Parathyroid adenoma (tissue), 2 donors: ENCODE data around the gene ANGPTL8.

Source experiments
- H2AFZ ChIP-seq: fragments of 300-600 bp; sonication (generic); one replicate; pipeline ENCODE4 v1.7.0; 2017; ENCODE audit warnings: antibody characterized with exemption, mild to moderate bottlenecking
- H3K27ac ChIP-seq: fragments of 300-600 bp; sonication (generic); one replicate; pipeline ENCODE4 v1.7.0; 2017
- H3K27me3 ChIP-seq: fragments of 300-600 bp; sonication (generic); one replicate; pipeline ENCODE4 v1.7.0; 2017; ENCODE audit warnings: low read length; ENCODE audit not compliant: control insufficient read depth, insufficient read depth
- H3K36me3 ChIP-seq: fragments of 300-600 bp; sonication (generic); one replicate; pipeline ENCODE4 v1.7.0; 2017; ENCODE audit warnings: low read length; ENCODE audit not compliant: control insufficient read depth, insufficient read depth
- H3K4me1 ChIP-seq: fragments of 300-600 bp; sonication (generic); one replicate; pipeline ENCODE4 v1.7.0; 2017; ENCODE audit warnings: control low read depth
- H3K4me2 ChIP-seq: fragments of 300-600 bp; sonication (generic); one replicate; pipeline ENCODE4 v1.7.0; 2017; ENCODE audit warnings: low read length
- H3K4me3 ChIP-seq: fragments of 300-600 bp; sonication (generic); one replicate; pipeline ENCODE4 v1.7.0; 2017; ENCODE audit warnings: low read depth, low read length
- H3K79me2 ChIP-seq: fragments of 300-600 bp; sonication (generic); one replicate; pipeline ENCODE4 v1.7.0; 2017; ENCODE audit warnings: control low read depth
- H3K9ac ChIP-seq: fragments of 300-600 bp; sonication (generic); one replicate; pipeline ENCODE4 v1.7.0; 2017; ENCODE audit warnings: mild to moderate bottlenecking
- H3K9me3 ChIP-seq: fragments of 300-600 bp; sonication (generic); one replicate; pipeline ENCODE4 v1.7.0; 2017; ENCODE audit warnings: low read length; ENCODE audit not compliant: control insufficient read depth
- CTCF ChIP-seq: fragments of 300-600 bp; sonication (generic); IDR thresholded peaks from one replicate; pipeline ENCODE4 v1.7.0; 2017; ENCODE audit warnings: antibody characterized with exemption, mild to moderate bottlenecking
- donor health status: primary hyperparathyroidism.

Gene ANGPTL8

GRCh38 chr19:11196406-11197287 lies 42.8 kb upstream of the ANGPTL8 start:
- Histone ChIP-seq H3K9ac (no peak overlapping the region), H3K9me3 (no peaks in the 10 kb centered on the region), H3K79me2 (no peaks in the 10 kb centered on the region), H3K27me3 (no peaks in the 10 kb centered on the region), H3K4me3 (peak overlapping the region; percentile 80), H3K27ac (peak overlapping the region; percentile 1), H3K36me3 (no peaks in the 10 kb centered on the region), H3K4me1 (peaks cover 3% of the 10 kb centered on the region), H2AFZ (peak overlapping the region; percentile 84), H3K4me2 (peak overlapping the region; percentile 91)
- TF ChIP-seq CTCF, result no peak

DNA sequence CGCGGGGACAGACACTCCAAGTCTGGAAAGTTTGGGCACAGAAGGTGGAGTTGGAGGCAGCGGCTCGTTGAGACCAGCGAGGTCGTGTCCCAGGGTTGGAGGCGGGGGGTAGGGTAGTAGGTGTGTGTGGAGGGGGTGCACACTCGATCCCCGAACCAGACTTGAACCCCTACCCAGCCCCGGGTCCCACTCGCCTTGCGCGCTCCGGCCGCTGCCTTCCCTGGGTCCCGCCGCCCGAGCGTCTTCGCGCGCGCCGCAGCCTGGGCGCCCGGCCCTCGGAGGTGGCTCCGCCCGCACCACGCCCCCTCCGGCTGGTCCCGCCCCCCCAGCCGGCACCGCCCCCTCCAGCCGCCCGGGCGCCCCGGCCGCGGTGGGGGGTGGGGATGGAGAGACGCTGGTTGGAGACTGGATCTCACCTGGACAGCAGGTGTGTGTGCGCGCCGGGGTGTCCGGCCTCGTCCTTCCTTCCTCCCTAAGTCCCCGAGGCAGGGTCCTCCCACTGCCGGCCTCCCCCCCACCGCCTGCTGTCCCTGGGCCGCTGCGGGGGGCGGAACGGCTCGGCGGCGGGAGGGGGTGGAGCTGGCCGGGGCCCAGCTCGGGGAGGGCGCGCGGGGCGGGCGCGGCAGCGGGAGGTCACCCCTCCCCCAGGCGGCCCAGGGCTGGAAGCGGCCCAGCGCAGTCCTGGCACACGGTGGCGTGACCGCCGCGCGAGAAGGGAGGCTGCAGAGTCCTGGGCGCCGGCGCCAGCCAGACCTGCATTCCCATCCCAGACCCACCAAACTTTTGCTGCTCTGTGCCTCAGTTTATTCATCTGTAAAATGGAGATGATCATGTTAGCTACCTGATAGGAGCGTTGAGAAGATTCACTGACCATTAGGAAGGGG lies 41.9 kb upstream of the ANGPTL8 start, which contains the start of gene KANK2:
KANK2 (minus strand) TSS at position 255 of the 884 bp plus-strand sequence. CDS start 3,034 bp downstream, outside the sequence.
- no peaks in the 10 kb centered on the region for H3K9me3 ChIP-seq
- TF ChIP-seq CTCF, result no peak
- H3K9ac ChIP-seq, result no peak within 1 kb of the TSS
- H3K4me2 ChIP-seq, result peak within 1 kb of the TSS; percentile 91
- peaks cover 3% of the 10 kb centered on the region for H3K4me1 ChIP-seq
- H2AFZ ChIP-seq, result peak within 1 kb of the TSS; percentile 84
- no peaks in the 10 kb centered on the region for H3K36me3 ChIP-seq
- peak within 1 kb of the TSS; percentile 81 for H3K27ac ChIP-seq
- peak within 1 kb of the TSS; percentile 80 for H3K4me3 ChIP-seq
- H3K27me3 ChIP-seq, result no peaks in the 10 kb centered on the region
- H3K79me2 ChIP-seq, result no peaks in the 10 kb centered on the region

DNA sequence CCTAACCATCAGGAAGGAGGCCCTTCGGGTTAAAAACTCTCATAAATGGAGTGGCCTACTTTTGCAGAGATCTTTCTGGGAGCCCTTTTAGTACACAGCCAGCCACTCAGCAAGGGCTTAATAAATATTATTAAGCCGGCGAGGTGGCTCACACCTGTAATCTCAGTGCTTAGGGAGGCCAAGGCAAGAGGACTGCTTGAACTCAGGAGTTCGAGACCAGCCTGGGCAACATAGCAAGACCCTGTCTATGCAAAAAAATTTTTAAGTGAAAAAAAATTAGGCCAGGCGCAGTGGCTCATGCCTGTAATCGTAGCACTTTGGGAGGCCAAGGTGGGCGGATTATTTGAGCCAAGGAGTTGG lies 41.3 kb upstream of the ANGPTL8 start:
- no peaks in the 10 kb centered on the region for H3K9me3 ChIP-seq
- H3K4me1 ChIP-seq, result peaks cover 3% of the 10 kb centered on the region
- peak overlapping the region; percentile 80 for H3K4me3 ChIP-seq
- peak overlapping the region; percentile 81 for H3K27ac ChIP-seq
- no peak for TF ChIP-seq CTCF
- no peaks in the 10 kb centered on the region for H3K36me3 ChIP-seq
- peak overlapping the region; percentile 56 for H3K4me2 ChIP-seq
- no peak overlapping the region for H3K9ac ChIP-seq
- H2AFZ ChIP-seq, result peak overlapping the region; percentile 84
- no peaks in the 10 kb centered on the region for H3K79me2 ChIP-seq
- no peaks in the 10 kb centered on the region for H3K27me3 ChIP-seq

DNA sequence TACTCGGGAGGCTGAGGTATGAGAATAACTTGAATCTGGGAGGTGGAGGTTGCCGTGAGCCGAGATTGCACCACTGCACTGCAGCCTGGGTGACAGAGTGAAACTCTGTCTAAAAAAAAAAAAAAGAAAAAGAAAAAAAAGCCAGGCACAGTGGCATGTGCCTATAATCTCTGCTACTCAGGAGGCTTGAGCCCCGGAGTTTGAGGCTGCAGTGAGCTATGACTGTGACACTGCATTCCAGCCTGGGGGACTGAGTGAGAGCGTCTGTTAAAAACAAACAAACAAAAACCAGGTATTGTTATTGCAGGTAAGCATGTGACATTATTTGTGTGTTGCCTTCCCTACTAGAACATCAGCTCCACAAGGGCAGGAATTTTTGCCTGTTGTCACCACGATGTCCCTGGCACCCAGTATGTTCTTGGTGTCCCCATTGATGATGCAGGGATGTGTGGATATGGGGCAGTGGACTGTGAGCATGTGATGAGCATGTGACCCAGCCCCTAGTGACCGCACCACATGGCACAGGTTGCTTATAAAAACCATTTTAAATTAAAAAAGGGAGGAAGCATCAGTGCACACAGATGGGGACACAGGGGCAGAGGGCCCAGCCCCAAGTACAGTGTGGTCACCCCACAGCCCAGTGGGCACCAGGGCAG lies 40.5 kb upstream of the ANGPTL8 start:
- Histone ChIP-seq H3K27ac (no peak overlapping the region), H3K36me3 (no peaks in the 10 kb centered on the region), H2AFZ (no peak overlapping the region), H3K9ac (no peak overlapping the region), H3K9me3 (no peaks in the 10 kb centered on the region), H3K4me2 (no peak overlapping the region), H3K79me2 (no peaks in the 10 kb centered on the region), H3K4me1 (peaks cover 3% of the 10 kb centered on the region), H3K27me3 (no peaks in the 10 kb centered on the region), H3K4me3 (no peak overlapping the region)
- no peak for TF ChIP-seq CTCF
